NCI-H146 (cell line): Measurements from ENCODE around the gene ROBO4.

Experiments used
- DNase-seq: peaks from one replicate; lab custom pipeline; 2025; lab: John Stamatoyannopoulos, UW

Gene ROBO4

DNA sequence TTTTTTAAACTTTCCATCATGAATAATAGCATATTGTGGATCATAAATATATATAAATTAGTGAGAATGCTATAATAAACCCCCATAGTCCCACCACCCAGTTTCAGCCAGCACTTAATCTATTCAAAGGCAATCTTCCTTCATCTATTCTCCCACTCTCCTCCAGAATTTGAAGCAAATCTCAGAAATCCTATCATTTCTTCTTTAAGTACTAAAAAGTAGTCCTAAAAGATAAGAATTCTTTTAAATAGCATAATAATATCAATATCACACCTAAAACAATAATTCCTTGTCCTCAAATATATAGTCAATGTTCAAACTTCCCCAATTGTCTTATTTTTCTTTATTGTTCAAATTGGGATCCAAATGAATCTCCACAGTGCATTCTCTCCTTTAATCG is 57.0 kb downstream of the ROBO4 start:
- DNase-seq: no peak

DNA sequence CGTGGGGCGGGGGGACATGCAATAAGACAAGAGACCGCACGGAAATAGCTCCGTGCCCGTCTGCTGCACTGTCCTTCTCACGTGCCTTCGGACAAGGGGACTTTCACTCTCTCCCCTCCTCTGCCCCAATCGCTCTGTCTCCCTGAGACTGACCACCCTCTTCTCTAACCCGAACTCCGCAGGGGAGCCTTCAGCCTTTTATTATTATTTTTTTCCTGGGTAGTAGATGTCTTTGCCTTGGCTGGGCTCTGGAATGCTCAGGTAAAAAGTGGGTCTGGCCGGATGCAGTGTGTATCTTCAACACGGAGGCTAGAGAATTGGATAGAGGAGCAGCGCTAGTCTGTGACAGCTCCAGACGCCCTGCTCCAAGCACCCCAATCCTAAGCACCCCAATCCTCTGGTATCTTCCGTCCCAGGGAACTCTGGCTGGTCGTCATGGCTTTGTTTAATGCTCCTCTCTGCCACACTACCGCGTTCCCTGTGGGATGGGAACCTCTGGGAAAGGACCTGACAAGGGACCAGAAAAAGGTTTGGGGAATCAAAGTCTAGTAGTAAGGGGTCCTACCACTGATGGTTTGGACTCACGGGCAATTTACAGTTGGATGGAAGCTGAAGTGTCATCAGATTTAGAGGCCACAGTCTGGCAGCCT is 57.6 kb downstream of the ROBO4 start:
- DNase-seq: no peak

DNA sequence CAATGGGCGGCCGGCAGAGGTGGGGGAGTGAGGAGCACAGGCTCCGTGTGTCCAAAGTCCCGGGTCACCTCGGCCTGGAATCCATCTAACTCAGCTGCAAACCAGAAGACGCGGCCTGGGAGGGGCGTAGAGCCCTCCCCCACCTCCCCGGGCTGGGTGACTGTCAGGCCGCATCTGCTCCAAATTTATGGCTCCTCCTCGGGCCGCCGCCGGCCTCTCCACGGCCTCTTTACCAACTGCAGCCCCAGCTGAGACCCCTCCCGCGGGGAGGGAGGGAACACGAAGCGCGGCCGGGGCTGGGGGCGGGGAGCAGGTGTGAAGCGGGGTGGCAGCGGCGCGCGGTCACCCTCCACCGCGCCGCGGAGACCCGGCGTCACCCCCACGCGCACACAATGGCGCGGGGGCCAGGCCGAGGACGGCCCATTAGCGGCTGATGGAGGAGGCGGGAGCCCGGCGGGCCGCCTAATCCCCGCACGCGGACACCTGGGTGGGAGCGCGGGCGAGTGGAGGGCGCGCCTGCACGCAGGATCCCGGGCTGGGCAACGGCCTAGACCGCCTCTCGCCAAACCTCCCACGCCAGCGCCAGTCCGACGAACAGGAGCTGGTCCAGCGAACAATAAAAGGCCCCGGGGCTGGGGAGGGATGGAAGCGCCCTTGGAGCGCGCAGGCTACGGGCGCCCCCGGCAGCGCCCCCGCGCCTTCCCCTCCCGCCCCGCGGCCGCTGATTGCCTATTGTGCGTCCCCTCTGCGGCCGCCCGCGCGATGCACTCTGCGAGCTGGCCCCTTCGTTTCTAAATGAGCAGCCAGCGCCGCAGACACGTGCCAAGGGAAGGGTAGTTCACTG is 58.3 kb downstream of the ROBO4 start:
- peak; percentile 60 for DNase-seq

DNA sequence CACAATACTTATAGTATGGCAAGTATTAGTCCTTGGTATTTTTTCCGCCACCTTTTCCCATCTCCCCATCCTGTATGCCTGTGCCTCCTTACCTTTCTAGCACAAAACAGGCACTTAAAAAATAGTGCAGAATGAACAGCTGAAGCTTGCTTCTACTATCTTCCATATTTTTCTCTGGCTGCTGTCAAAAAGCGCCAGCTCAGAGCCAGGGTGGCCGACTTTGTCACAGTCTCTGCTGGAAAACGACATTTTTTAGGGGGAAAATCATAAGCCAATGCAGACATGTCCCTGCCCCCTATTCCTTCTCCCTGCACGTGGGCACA is 58.9 kb downstream of the ROBO4 start:
- no peak for DNase-seq

DNA sequence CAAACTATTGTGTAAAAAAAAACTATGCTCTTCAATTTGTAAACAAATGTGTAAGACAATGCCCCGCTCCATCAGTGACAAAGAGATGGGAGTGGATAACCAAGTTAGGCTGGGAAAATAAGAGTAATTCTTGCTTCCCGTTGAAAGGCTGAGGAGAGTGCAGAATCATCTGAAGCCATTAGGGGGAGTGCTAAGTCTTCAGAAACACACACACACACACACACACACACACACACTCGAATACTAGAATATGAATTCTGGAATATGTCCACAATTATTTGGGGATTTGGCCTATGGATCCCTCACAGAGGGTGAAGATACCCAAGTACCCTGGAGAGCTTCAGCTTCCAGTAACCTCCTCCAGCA is 60.2 kb downstream of the ROBO4 start:
- DNase-seq: peak; percentile 64

DNA sequence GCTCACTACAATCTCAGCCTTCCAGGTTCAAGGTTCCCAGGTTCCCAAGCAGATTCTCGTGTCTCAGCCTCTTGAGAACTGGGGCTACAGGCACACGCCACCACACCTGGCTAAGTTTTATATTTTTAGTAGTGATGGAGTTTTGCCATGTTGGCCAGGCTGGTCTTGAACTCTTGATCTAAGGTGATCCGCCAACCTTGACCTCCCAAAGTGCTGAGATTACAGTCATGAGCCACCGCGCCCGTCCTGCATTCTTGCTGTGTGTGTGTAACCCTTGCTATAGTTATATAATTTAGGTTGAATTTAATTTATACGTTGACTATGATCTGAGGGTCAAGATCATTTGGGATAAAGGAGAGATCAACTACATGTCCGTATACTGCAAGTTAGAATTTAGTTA is 61.7 kb downstream of the ROBO4 start:
- no peak for DNase-seq

DNA sequence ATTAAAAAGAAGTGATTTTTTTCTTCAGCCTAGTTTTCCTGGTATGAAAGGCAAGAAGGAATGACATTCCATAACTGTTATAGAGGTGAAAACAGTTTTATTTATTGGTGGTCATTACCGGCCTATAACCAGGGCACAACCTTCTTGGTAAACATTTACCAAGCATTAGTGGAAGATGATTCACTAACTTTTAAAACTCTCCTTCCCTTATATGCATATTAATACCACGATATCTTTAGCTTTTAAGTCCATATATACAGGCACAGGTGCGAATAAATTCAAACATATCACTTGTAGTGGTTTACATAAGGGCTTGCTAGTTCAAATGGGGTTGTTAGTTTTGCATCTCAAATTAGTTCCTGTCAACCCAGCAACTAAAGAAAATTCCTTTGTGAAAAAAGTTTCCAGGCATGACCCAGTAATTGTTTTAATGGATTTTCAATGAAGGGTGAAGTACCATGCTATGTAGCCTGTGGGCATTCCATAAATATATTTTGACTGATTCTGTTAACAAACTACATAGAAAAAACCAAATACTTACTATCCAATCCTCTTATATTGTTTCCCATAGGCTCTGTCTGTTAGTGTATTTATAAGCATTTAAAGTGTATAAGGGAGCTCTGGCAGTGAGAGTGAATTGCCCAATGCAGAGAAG is 63.0 kb downstream of the ROBO4 start:
- no peak for DNase-seq
